K562 (cell line): Measurements from ENCODE around the gene XRCC5. TPM values are rescaled to one million over a fixed set of nuclear protein-coding genes. Genes with fewer than 3 reads are reported as not detected.

Experiments
- ATAC-seq: fragments of 200-7000 bp; cut with Tn5 transposase; 3 replicates; pipeline ENCODE4 v1.9.1; 2020; ENCODE audit warnings: moderate library complexity
- BruUV-seq: library from RNA; stranded (reverse); fragments of 400-500 nt; replicated peaks from 2 replicates; lab custom pipeline; 2021; lab: Mats Ljungman, UMichigan
- CTCF ChIA-PET: fragments of 300-600 bp; formaldehyde crosslinking; extraction: SDS; loops from one replicate; lab custom pipeline; 2021; ENCODE audit warnings: low intra/inter-chr PET ratio; lab: Yijun Ruan, JAX
- POLR2A ChIA-PET: fragments of 300-600, 350-650 bp; sonication (Branson Sonifier 250); formaldehyde crosslinking; extraction: SDS; loops from one replicate; lab custom pipeline; 2021; ENCODE audit warnings: antibody characterized with exemption, inconsistent platforms; lab: Yijun Ruan, JAX
- DNase-seq, 4 experiments: peaks; one replicate each; pipeline versions ENCODE4 v3.0.0 to v3.0.0-alpha.2; 2011 to 2018; ENCODE audit warnings: low spot score in 3 of 4, mixed read lengths in 3 of 4; ENCODE audit errors: extremely low read depth in 1 of 4
- FAIRE-seq: peaks from 2 replicates; lab custom pipeline; 2011; peaks lifted over from hg19 to GRCh38; lab: Jason Lieb, UNC
- H2AFZ ChIP-seq: 2 replicates; pipeline ENCODE4 v1.6.0; 2011; ENCODE audit warnings: low read depth, low read length, control low read depth, inconsistent platforms
- H3K27ac ChIP-seq: fragments of 200-600 bp; 3 replicates; pipeline ENCODE4 v1.8.0; 2011; ENCODE audit warnings: low read depth, mild to moderate bottlenecking, control low read depth, inconsistent platforms, low read length, moderate library complexity, mixed read lengths; ENCODE audit errors: extremely low read depth
- H3K27me3 ChIP-seq, 2 experiments: fragments of 300-600 bp in 1 of 2; 2 replicates in 1 of 2; 3 replicates in 1 of 2; pipeline versions ENCODE4 v1.6.0 to v1.8.0; 2011; ENCODE audit warnings: inconsistent platforms in 2 of 2, low read length in 2 of 2, mild to moderate bottlenecking in 1 of 2, mixed read lengths in 1 of 2, moderate library complexity in 1 of 2; ENCODE audit not compliant: control insufficient read depth in 2 of 2, insufficient read depth in 2 of 2
- H3K36me3 ChIP-seq: fragments of 300-600 bp; 3 replicates; pipeline ENCODE4 v1.8.0; 2011; ENCODE audit warnings: mild to moderate bottlenecking, low read length, inconsistent platforms; ENCODE audit not compliant: control insufficient read depth, insufficient read depth
- H3K4me1 ChIP-seq, 2 experiments: fragments of 200-600 bp in 1 of 2; replicated peaks in 1 of 2; 2 replicates in 1 of 2; 3 replicates in 1 of 2; pipeline versions ENCODE4 v1.5.1 to v1.8.0; 2011; ENCODE audit warnings: inconsistent platforms in 2 of 2, low read length in 2 of 2, mild to moderate bottlenecking in 1 of 2, mixed read lengths in 1 of 2, moderate library complexity in 1 of 2; ENCODE audit not compliant: control insufficient read depth in 2 of 2, insufficient read depth in 2 of 2
- H3K4me2 ChIP-seq: 2 replicates; pipeline ENCODE4 v1.6.1; 2011; ENCODE audit warnings: low read length, control low read depth, inconsistent platforms, mixed read lengths; ENCODE audit not compliant: insufficient read depth
- H3K4me3 ChIP-seq: fragments of 200-600 bp; sonication (generic), shearing (Covaris generic); 2 replicates; pipeline ENCODE4 v1.5.1; 2016; ENCODE audit warnings: control low read depth, inconsistent platforms
- H3K79me2 ChIP-seq: fragments of 200-600 bp; 3 replicates; pipeline ENCODE4 v1.8.0; 2011; ENCODE audit warnings: low read length, inconsistent platforms; ENCODE audit not compliant: control insufficient read depth, insufficient read depth
- H3K9ac ChIP-seq, 2 experiments: 2 replicates each; pipeline versions ENCODE4 v1.6.0 to v1.6.1; 2011; ENCODE audit warnings: low read depth in 2 of 2, low read length in 2 of 2, control low read depth in 1 of 2, inconsistent platforms in 1 of 2, mild to moderate bottlenecking in 1 of 2, mixed read lengths in 1 of 2; ENCODE audit not compliant: insufficient read depth in 1 of 2
- H3K9me1 ChIP-seq: one replicate; pipeline ENCODE4 v1.6.0; 2011; ENCODE audit warnings: inconsistent platforms, mild to moderate bottlenecking, low read length, moderate library complexity; ENCODE audit not compliant: control insufficient read depth, insufficient read depth
- H3K9me3 ChIP-seq: replicated peaks from 2 replicates; pipeline ENCODE4 v1.5.1; 2011; ENCODE audit warnings: low read depth, low read length, inconsistent platforms; ENCODE audit not compliant: control insufficient read depth, insufficient read depth
- H4K20me1 ChIP-seq: replicated peaks from 2 replicates; pipeline ENCODE4 v1.6.1; 2011; ENCODE audit warnings: low read length, inconsistent platforms, mixed read lengths; ENCODE audit not compliant: control insufficient read depth, insufficient read depth
- ELF2 ChIP-seq: fragments of 250-450 bp; sonication (Bioruptor Pico); IDR thresholded peaks from 2 replicates; pipeline ENCODE4 v1.5.0; 2021; ENCODE audit warnings: mild to moderate bottlenecking
- FOSL1 ChIP-seq: fragments of 200-800 bp; sonication (Bioruptor generic); conservative IDR thresholded peaks from 2 replicates; pipeline ENCODE4 v1.6.1; 2016; ENCODE audit warnings: missing genetic modification characterization, missing compliant biosample characterization
- FOXJ2 ChIP-seq: fragments of 200-800 bp; sonication (Bioruptor generic); IDR thresholded peaks from 2 replicates; pipeline ENCODE4 v1.6.1; 2016; ENCODE audit warnings: missing genetic modification characterization, missing compliant biosample characterization
- FOXP1 ChIP-seq: sonication (generic); formaldehyde crosslinking; IDR thresholded peaks from 2 replicates; pipeline ENCODE4 v1.8.0; 2022; ENCODE audit warnings: mild to moderate bottlenecking, missing genetic modification reagents
- NRF1 ChIP-seq, 2 experiments: fragments of 450-650 bp; IDR thresholded peaks in 1 of 2; conservative IDR thresholded peaks in 1 of 2; 2 replicates each; pipeline ENCODE4 v1.6.1; 2014; ENCODE audit warnings: mild to moderate bottlenecking in 2 of 2
- SIN3A ChIP-seq, 2 experiments: fragments of 150-350 bp in 1 of 2; IDR thresholded peaks; 2 replicates each; pipeline ENCODE4 v1.6.1; 2011 to 2016; ENCODE audit warnings: borderline replicate concordance in 2 of 2, low read depth in 2 of 2, low read length in 2 of 2, mild to moderate bottlenecking in 2 of 2, moderate library complexity in 2 of 2; ENCODE audit not compliant: control insufficient read depth in 1 of 2
- SRSF1 ChIP-seq: fragments of 200-400 bp; formaldehyde crosslinking; IDR thresholded peaks from 2 replicates; pipeline ENCODE4 v1.6.1; 2017; ENCODE audit warnings: mild to moderate bottlenecking, low read depth, low read length, moderate library complexity
- U2AF2 ChIP-seq: fragments of 200-400 bp; formaldehyde crosslinking; optimal IDR thresholded peaks from 2 replicates; pipeline ENCODE3; 2017; ENCODE audit warnings: low read depth, mild to moderate bottlenecking, low read length
- ZBTB1 ChIP-seq: sonication (generic); formaldehyde crosslinking; IDR thresholded peaks from 2 replicates; pipeline ENCODE4 v1.8.1; 2023; ENCODE audit warnings: missing genetic modification reagents, low read depth, mild to moderate bottlenecking, borderline replicate concordance
- ZBTB5 ChIP-seq: fragments of 450-650 bp; IDR thresholded peaks from 2 replicates; pipeline ENCODE4 v1.6.1; 2017; ENCODE audit warnings: antibody characterized with exemption
- ZNF143 ChIP-seq: sonication (generic); formaldehyde crosslinking; IDR thresholded peaks from 2 replicates; pipeline ENCODE4 v1.9.0; 2022; ENCODE audit warnings: mild to moderate bottlenecking, missing genetic modification reagents
- ZNF212 ChIP-seq: fragments of 450-650 bp; formaldehyde crosslinking; IDR thresholded peaks from 2 replicates; pipeline ENCODE4 v1.4.0; 2020; ENCODE audit warnings: mild to moderate bottlenecking
- WGBS: fragments of 100-300 bp; shearing (Covaris generic); methylation state at CpG from one replicate; pipeline ENCODE4 v1.1.6; 2016; ENCODE audit warnings: low coverage, mixed read lengths; ENCODE audit not compliant: insufficient coverage; ENCODE audit errors: missing lambda C conversion rate; 5-methylcytosine and 5-hydroxymethylcytosine counted together
- in situ Hi-C: fragments of 300-500 bp; cut with MboI; formaldehyde crosslinking; loops from 4 replicates; pipeline ENCODE4 v1.15.0; 2018; ENCODE audit warnings: inconsistent platforms, mixed read lengths
- intact Hi-C: fragments of 100-400 bp; cut with micrococcal nuclease; formaldehyde crosslinking; loops from 2 replicates; pipeline ENCODE4 v1.14.2; 2022
- polyA plus RNA-seq, 8 experiments: library from polyadenylated mRNA; depleted of rRNA in 4 of 8; stranded (reverse) in 5 of 8; unstranded in 3 of 8; fragments of >200 nt; fragmentation: Nextera tagmentation in 2 of 8; fragmentation: Illumina TruSeq in 1 of 8; extraction: Ambion mirVana in 2 of 8; extraction: Trizol in 1 of 8; gene quantifications; 2 replicates each; pipeline versions ENCODE4 v1.2.1 to v1.2.3, GENCODE V29; 2011 to 2014; ENCODE audit warnings: inconsistent platforms in 1 of 8, missing spikeins in 1 of 8
- total RNA-seq, 7 experiments: library from RNA; depleted of rRNA in 6 of 7; stranded (reverse); fragments of >200 nt in 6 of 7; fragmentation: Illumina TruSeq in 2 of 7; extraction: Trizol in 2 of 7; gene quantifications; 2 replicates each; pipeline versions ENCODE4 v1.2.1 to v1.2.3, GENCODE V29; 2011 to 2021; ENCODE audit warnings: low replicate concordance in 1 of 7
- TF ChIP-seq, protein P1 (sequence below): fragments of 250-450 bp; sonication (Bioruptor Pico); IDR thresholded peaks from 2 replicates; pipeline ENCODE4 v1.4.0; 2020

XRCC5 gene
- total and polyA plus RNA-seq, 9 of the 15 experiments (the other 6 are each of a cell fraction or from before 2014, with no cell fraction given) = 168 to 551 (median 297) TPM

DNA sequence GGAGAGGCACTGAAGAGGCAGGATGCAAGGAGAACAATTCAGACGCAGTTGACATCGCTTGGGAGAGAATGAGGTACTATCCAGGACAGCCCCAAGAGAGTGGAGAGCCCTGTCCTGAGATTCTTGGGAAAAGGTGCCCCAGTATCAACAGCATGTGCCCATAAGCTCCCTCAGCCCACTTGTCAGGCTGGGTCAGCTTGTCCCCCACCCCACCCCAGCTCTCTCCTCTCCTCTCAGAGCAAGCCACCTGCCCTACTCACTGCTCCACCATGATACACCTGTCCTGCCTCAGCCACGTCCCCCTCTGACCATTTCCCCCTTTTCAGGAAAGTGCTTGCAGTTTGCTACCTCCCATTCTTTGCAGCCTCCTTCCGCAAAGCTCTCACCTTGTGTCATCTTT is 111.8 kb downstream of the XRCC5 start:
- H2AFZ ChIP-seq = no peak overlapping the region

More for the DNA sequence above, 111.8 kb downstream of the XRCC5 start:
- BruUV-seq = no TSS peak
- H3K79me2 ChIP-seq = no peaks in the 10 kb centered on the region
- no peaks in the 10 kb centered on the region for H3K9me3 ChIP-seq
- no peaks in the 10 kb centered on the region for H3K27me3 ChIP-seq
- WGBS = 67% methylated on average over 4 of the region's 4 CpGs
- no peak overlapping the region for H3K4me3 ChIP-seq
- FAIRE-seq = no peak
- ChIA-PET CTCF (no interaction called here), POLR2A (interaction anchor here (2.3 kb wide), 1 partner anchor 9 kb away, joined by 10 read pairs; no protein-coding TSS in a partner anchor)
- no peaks in the 10 kb centered on the region for H3K36me3 ChIP-seq
- in situ Hi-C loops (loop anchor here (25.0 kb wide), 1 partner anchor 441 kb away; no protein-coding TSS in a partner anchor), intact Hi-C loops (loop anchor here (5.0 kb wide), 2 partner anchors 181 to 296 kb away; no protein-coding TSS in a partner anchor)
- no peak for ATAC-seq
- H3K9ac ChIP-seq = no peak overlapping the region
- H3K9me1 ChIP-seq = no peaks in the 10 kb centered on the region
- H3K4me2 ChIP-seq = no peak overlapping the region
- TF ChIP-seq ELF2 (CRISPR knock-in tag) (no peak), FOXJ2 (tag) (no peak), ZNF212 (CRISPR knock-in tag) (no peak), ZBTB5 (no peak), FOSL1 (tag) (no peak), FOXP1 (no peak), ZNF143 (no peak), SIN3A (IDR thresholded peaks at IDR 0.05; ENCODE audit: borderline replicate concordance in 2 of 2, control insufficient read depth in 1 of 2, low read depth in 2 of 2, low read length in 2 of 2) (no peak), U2AF2 (no peak), SRSF1 (no peak), ZBTB1 (no peak), NRF1 (conservative IDR thresholded peaks at IDR 0.05 in 1 of 2, IDR thresholded peaks at IDR 0.05 in 1 of 2) (no peak)
- TF ChIP-seq, protein P1, sequence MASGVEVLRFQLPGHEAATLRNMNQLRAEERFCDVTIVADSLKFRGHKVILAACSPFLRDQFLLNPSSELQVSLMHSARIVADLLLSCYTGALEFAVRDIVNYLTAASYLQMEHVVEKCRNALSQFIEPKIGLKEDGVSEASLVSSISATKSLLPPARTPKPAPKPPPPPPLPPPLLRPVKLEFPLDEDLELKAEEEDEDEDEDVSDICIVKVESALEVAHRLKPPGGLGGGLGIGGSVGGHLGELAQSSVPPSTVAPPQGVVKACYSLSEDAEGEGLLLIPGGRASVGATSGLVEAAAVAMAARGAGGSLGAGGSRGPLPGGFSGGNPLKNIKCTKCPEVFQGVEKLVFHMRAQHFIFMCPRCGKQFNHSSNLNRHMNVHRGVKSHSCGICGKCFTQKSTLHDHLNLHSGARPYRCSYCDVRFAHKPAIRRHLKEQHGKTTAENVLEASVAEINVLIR (CRISPR knock-in tag) = no peak
- no peak for DNase-seq
- H3K27ac ChIP-seq = no peak overlapping the region
- H3K4me1 ChIP-seq = peaks cover 0 to 30% of the 10 kb centered on the region in 2 experiments; a peak in 4 of 5 replicates
- no peaks in the 10 kb centered on the region for H4K20me1 ChIP-seq
